Vagina (tissue), 2 donors: ENCODE results near the gene TIMM22. TPM values are rescaled to one million over a fixed set of nuclear protein-coding genes. Genes with fewer than 3 reads are reported as not detected.

Source experiments
- DNase-seq, 2 donors: peaks; one replicate each; pipeline ENCODE4 v3.0.0-alpha.2; 2017; ENCODE audit errors: extremely low spot score in 2 of 2
- H3K27ac ChIP-seq: fragments of 200-600 bp; sonication (generic); one replicate; pipeline ENCODE4 v1.5.1; 2019
- H3K27me3 ChIP-seq: fragments of 200-600 bp; sonication (generic); one replicate; pipeline ENCODE4 v1.5.1; 2019
- H3K36me3 ChIP-seq, 2 donors: fragments of 200-600 bp; sonication (generic); one replicate each; pipeline ENCODE4 v1.5.1; 2017 to 2019
- H3K4me1 ChIP-seq: fragments of 200-600 bp; sonication (generic); one replicate; pipeline ENCODE4 v1.5.1; 2019
- H3K4me3 ChIP-seq, 2 donors: fragments of 200-600 bp; sonication (generic); 1 replicate in 1 of 2; 2 replicates in 1 of 2; pipeline ENCODE4 v1.5.1; 2016 to 2019
- H3K9me3 ChIP-seq: fragments of 200-600 bp; sonication (generic); one replicate; pipeline ENCODE4 v1.5.1; 2019
- CTCF ChIP-seq, 3 experiments: fragments of 450-650 bp in 2 of 3; fragments of 200-600 bp in 1 of 3; sonication (generic) in 1 of 3; IDR thresholded peaks; one replicate each; pipeline ENCODE4 v1.5.1; 2017 to 2019; ENCODE audit warnings: antibody characterized with exemption in 3 of 3, mild to moderate bottlenecking in 2 of 3, moderate library complexity in 2 of 3
- POLR2A ChIP-seq, 2 donors: fragments of 450-650 bp; IDR thresholded peaks; one replicate each; pipeline ENCODE4 v1.6.1; 2017; ENCODE audit warnings: antibody characterized with exemption in 2 of 2, mild to moderate bottlenecking in 2 of 2, moderate library complexity in 2 of 2
- POLR2AphosphoS5 ChIP-seq, 2 donors: sonication (generic); formaldehyde crosslinking; IDR thresholded peaks; one replicate each; pipeline ENCODE4 v1.9.0; 2017; ENCODE audit warnings: antibody characterized with exemption in 2 of 2, mild to moderate bottlenecking in 2 of 2, low read depth in 1 of 2; ENCODE audit not compliant: insufficient read depth in 1 of 2
- intact Hi-C: fragments of 100-400 bp; cut with DNase I; formaldehyde crosslinking; loops from one replicate; pipeline ENCODE4 v1.15.1; 2023
- total RNA-seq: library from RNA; depleted of rRNA; stranded (reverse); fragments of >200 nt; gene quantifications from one replicate; pipeline ENCODE4 v1.2.3, GENCODE V29; 2016

Gene TIMM22
- total RNA-seq, 1 donor from 2014 or later = 8.8 TPM

DNA sequence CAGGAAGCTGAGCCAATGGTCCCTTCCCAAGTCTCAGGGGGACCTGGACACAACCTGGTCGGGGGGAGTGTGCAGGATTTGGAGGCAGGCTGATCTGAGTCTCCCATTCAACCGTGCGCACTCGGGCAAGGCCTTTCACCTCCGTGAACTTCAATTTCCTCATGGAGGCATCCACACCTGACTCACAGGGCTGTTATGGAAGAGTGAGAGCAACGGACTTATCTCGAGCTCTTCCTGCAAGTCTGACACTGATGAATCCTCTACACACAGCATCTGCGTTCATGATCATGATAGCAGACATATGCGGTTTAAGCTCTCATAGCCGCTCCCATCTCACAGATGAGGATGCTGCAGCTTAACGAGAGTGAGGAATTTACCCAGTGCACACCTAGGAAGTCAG lies 21.6 kb downstream of the TIMM22 start:
- Histone ChIP-seq H3K9me3 (no peaks in the 10 kb centered on the region), H3K4me3 (no peak overlapping the region), H3K4me1 (peaks cover 5% of the 10 kb centered on the region), H3K27ac (no peak overlapping the region), H3K36me3 (peaks cover 0 to 11% of the 10 kb centered on the region in 2 donors), H3K27me3 (no peaks in the 10 kb centered on the region)
- no peak for TF ChIP-seq CTCF (IDR thresholded peaks at IDR 0.05)
- no peak for TF ChIP-seq POLR2AphosphoS5 (IDR thresholded peaks at IDR 0.05; ENCODE audit: insufficient read depth in 1 of 2, low read depth in 1 of 2)
- no peak for TF ChIP-seq POLR2A (IDR thresholded peaks at IDR 0.05)
- intact Hi-C loops = no loop called here
- DNase-seq = no peak

DNA sequence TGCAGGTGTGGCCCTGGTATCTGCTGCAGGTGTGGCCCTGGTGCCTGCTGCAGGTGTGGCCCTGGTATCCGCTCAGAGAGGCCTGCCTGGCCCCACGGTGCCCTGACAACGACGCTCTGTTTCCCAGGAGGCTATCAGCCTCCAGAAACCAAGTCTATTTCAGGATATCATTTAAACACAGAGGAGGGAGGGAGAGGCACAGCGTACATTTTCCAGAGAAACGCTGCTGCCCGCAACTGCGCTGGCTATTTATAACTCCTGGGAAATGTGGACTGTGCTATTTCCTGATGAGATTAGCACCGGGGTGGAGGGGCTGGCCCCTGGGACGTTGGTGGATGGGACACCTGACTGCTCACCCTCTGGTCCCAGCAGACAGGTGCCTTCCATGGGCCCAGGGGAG lies 22.5 kb downstream of the TIMM22 start:
- TF ChIP-seq CTCF (IDR thresholded peaks at IDR 0.05) (no peak), POLR2A (IDR thresholded peaks at IDR 0.05) (no peak), POLR2AphosphoS5 (IDR thresholded peaks at IDR 0.05; ENCODE audit: insufficient read depth in 1 of 2, low read depth in 1 of 2) (no peak)
- no peaks in the 10 kb centered on the region for H3K9me3 ChIP-seq
- no peaks in the 10 kb centered on the region for H3K27me3 ChIP-seq
- H3K4me3 ChIP-seq = no peak overlapping the region
- no peak overlapping the region for H3K27ac ChIP-seq
- intact Hi-C loops = no loop called here
- H3K4me1 ChIP-seq = peaks cover 10% of the 10 kb centered on the region
- no peak for DNase-seq
- H3K36me3 ChIP-seq = peaks cover 0 to 11% of the 10 kb centered on the region in 2 donors

DNA sequence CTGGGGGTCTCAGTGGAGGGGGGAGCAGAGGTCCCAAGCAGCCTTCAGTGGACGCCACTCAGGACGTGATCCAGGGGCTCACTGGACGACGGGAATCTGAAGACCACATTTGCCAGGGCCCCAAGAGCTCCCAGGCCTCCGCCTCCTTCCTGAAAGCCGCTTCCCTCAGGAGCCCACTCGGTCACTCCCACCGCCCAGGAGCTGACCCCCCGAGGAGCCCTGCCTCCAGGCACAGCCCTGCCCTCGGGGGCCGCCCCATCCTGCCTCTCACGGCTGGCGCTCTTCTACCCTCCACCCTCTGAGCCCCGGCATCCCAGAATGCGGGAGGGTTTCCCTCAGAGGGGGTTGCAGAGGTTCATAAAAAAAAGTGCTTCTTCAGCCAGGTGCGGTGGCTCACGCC lies 24.2 kb downstream of the TIMM22 start:
- Histone ChIP-seq H3K27me3 (no peaks in the 10 kb centered on the region), H3K4me1 (peaks cover 14% of the 10 kb centered on the region), H3K4me3 (no peak overlapping the region), H3K9me3 (no peaks in the 10 kb centered on the region), H3K36me3 (peaks cover 0 to 11% of the 10 kb centered on the region in 2 donors), H3K27ac (no peak overlapping the region)
- DNase-seq = no peak
- TF ChIP-seq POLR2A (IDR thresholded peaks at IDR 0.05) (no peak), POLR2AphosphoS5 (IDR thresholded peaks at IDR 0.05; ENCODE audit: insufficient read depth in 1 of 2, low read depth in 1 of 2) (no peak), CTCF (IDR thresholded peaks at IDR 0.05) (no peak)
- intact Hi-C loops = no loop called here

- H3K27me3 ChIP-seq = no peaks in the 10 kb centered on the region
- H3K9me3 ChIP-seq = no peaks in the 10 kb centered on the region
- intact Hi-C loops = no loop called here
- DNase-seq = no peak
- TF ChIP-seq CTCF (IDR thresholded peaks at IDR 0.05) = no peak
- TF ChIP-seq POLR2AphosphoS5 (IDR thresholded peaks at IDR 0.05; ENCODE audit: insufficient read depth in 1 of 2, low read depth in 1 of 2) = no peak
- H3K36me3 ChIP-seq = peaks cover 0 to 14% of the 10 kb centered on the region in 2 donors
- no peak overlapping the region for H3K27ac ChIP-seq
- no peak overlapping the region for H3K4me3 ChIP-seq
- peaks cover 14% of the 10 kb centered on the region for H3K4me1 ChIP-seq
Observed at GRCh38 chr17:1022278-1023024, 25.5 kb downstream of the TIMM22 start.

DNA sequence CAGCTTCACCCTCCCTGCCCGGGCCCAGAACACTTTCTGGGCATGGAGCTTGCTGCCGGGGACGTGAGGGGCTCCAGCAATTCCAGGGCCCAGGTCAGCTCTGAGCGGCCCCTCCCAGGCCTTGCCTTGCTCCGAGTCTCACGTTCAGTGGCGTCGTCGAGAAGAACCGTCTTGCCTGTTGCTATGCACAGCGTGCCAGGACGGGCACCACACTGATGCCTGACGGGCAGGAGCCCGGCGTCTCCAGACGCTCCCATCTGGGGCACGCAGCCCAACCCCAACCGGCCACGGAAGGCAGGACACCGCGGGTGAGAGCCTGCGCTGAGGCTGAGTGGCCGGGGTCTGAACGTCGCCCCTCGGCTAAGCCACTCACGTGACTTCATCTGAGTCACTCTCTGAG lies 27.1 kb downstream of the TIMM22 start:
- TF ChIP-seq POLR2A (IDR thresholded peaks at IDR 0.05) = no peak
- TF ChIP-seq POLR2AphosphoS5 (IDR thresholded peaks at IDR 0.05; ENCODE audit: insufficient read depth in 1 of 2, low read depth in 1 of 2) = no peak
- no peak for TF ChIP-seq CTCF (IDR thresholded peaks at IDR 0.05)
- no peak overlapping the region for H3K4me3 ChIP-seq

More for the DNA sequence above, 27.1 kb downstream of the TIMM22 start:
- no peak overlapping the region for H3K27ac ChIP-seq
- peaks cover 0 to 18% of the 10 kb centered on the region in 2 donors for H3K36me3 ChIP-seq
- intact Hi-C loops = no loop called here
- DNase-seq = no peak
- no peaks in the 10 kb centered on the region for H3K27me3 ChIP-seq
- H3K9me3 ChIP-seq = no peaks in the 10 kb centered on the region
- H3K4me1 ChIP-seq = peaks cover 27% of the 10 kb centered on the region
